ENCODE results near the gene SLC5A5. TPM values are rescaled to one million over a fixed set of nuclear protein-coding genes. Genes with fewer than 3 reads are reported as not detected.
"Not testable (repeated sequence)": the region's sequence is repeated elsewhere in the genome, so short reads cannot be mapped to it uniquely, and the experiment has no call there.

SLC5A5 gene
- total RNA-seq, 2 experiments from 2014 or later = 1.0 to 1.3 TPM

GRCh38 chr19:17873786-17874757 lies 2.3 kb downstream of the SLC5A5 start:
- DNase-seq (peak; percentile 89), ATAC-seq (peak; percentile 83)
- Mint-ChIP-seq H3K4me3 (peak overlapping the region; percentile 78), H3K4me1 (peaks cover 17% of the 10 kb centered on the region), H3K27me3 (no peaks in the 10 kb centered on the region), H3K9me3 (ENCODE audit: low read depth) (no peaks in the 10 kb centered on the region), H3K36me3 (ENCODE audit: low read depth) (no peaks in the 10 kb centered on the region), H3K27ac (peak overlapping the region; percentile 25)
- POLR2A ChIA-PET = no interaction called here
- intact Hi-C loops (cut with DNase I, micrococcal nuclease) = loop anchor here (1.0 to 5.0 kb wide), 6 partner anchors 15 to 123 kb away; partner anchors contain the start of gene RPL18A (in 1 of the 2)
- CTCF ChIA-PET = interaction anchor here (0.7 to 0.9 kb wide), 2 partner anchors 14 to 71 kb away, joined by 3 read pairs; partner anchors contain the start of gene RPL18A

- no peak overlapping the region for H3K4me3 Mint-ChIP-seq
Measured at GRCh38 chr19:17874758-17875135, 3.0 kb downstream of the SLC5A5 start.

GRCh38 chr19:17877696-17878095 lies 6.0 kb downstream of the SLC5A5 start:
- no peak for ATAC-seq
- Mint-ChIP-seq H3K9me3 (ENCODE audit: low read depth) (no peaks in the 10 kb centered on the region), H3K27me3 (no peaks in the 10 kb centered on the region), H3K4me3 (no peak overlapping the region), H3K36me3 (ENCODE audit: low read depth) (no peaks in the 10 kb centered on the region), H3K4me1 (peaks cover 12% of the 10 kb centered on the region), H3K27ac (no peak overlapping the region)
- intact Hi-C loops (cut with DNase I, micrococcal nuclease) = no loop called here
- CTCF ChIA-PET = interaction anchor here (0.6 kb wide), 1 partner anchor 171 kb away, joined by 3 read pairs; no protein-coding TSS in a partner anchor
- DNase-seq = no peak
- POLR2A ChIA-PET = no interaction called here

More at GRCh38 chr19:17874758-17875135, 3.0 kb downstream of the SLC5A5 start:
- H3K27ac Mint-ChIP-seq = no peak overlapping the region
- no peaks in the 10 kb centered on the region for H3K9me3 Mint-ChIP-seq (ENCODE audit: low read depth)
- ChIA-PET CTCF (no interaction called here), POLR2A (no interaction called here)
- H3K36me3 Mint-ChIP-seq (ENCODE audit: low read depth) = no peaks in the 10 kb centered on the region
- H3K4me1 Mint-ChIP-seq = peaks cover 17% of the 10 kb centered on the region
- H3K27me3 Mint-ChIP-seq = no peaks in the 10 kb centered on the region
- intact Hi-C loops (cut with DNase I, micrococcal nuclease) = loop anchor here (1.0 to 5.0 kb wide), 6 partner anchors 15 to 123 kb away; partner anchors contain the start of gene RPL18A (in 1 of the 2)
- ATAC-seq = no peak
- DNase-seq = no peak

GRCh38 chr19:17879466-17879865 lies 7.7 kb downstream of the SLC5A5 start:
- ChIA-PET CTCF (no interaction called here), POLR2A (no interaction called here)
- no peaks in the 10 kb centered on the region for H3K36me3 Mint-ChIP-seq (ENCODE audit: low read depth)
- ATAC-seq (no peak), DNase-seq (no peak)
- no peaks in the 10 kb centered on the region for H3K27me3 Mint-ChIP-seq
- no peaks in the 10 kb centered on the region for H3K9me3 Mint-ChIP-seq (ENCODE audit: low read depth)
- H3K4me3 Mint-ChIP-seq = no peak overlapping the region
- no peak overlapping the region for H3K27ac Mint-ChIP-seq
- peaks cover 1% of the 10 kb centered on the region for H3K4me1 Mint-ChIP-seq
- intact Hi-C loops (cut with DNase I, micrococcal nuclease) = no loop called here

GRCh38 chr19:17881701-17882100 lies 10.0 kb downstream of the SLC5A5 start:
- H3K4me1 Mint-ChIP-seq = no peaks in the 10 kb centered on the region
- no peak overlapping the region for H3K27ac Mint-ChIP-seq
- H3K4me3 Mint-ChIP-seq = no peak overlapping the region
- no peaks in the 10 kb centered on the region for H3K36me3 Mint-ChIP-seq (ENCODE audit: low read depth)
- no peaks in the 10 kb centered on the region for H3K27me3 Mint-ChIP-seq
- intact Hi-C loops (cut with DNase I, micrococcal nuclease) = no loop called here
- POLR2A ChIA-PET = no interaction called here
- no peaks in the 10 kb centered on the region for H3K9me3 Mint-ChIP-seq (ENCODE audit: low read depth)
- ATAC-seq = no peak
- no peak for DNase-seq
- CTCF ChIA-PET = no interaction called here

GRCh38 chr19:17883627-17884410 lies 12.1 kb downstream of the SLC5A5 start:
- intact Hi-C loops (cut with DNase I, micrococcal nuclease) = no loop called here
- no peaks in the 10 kb centered on the region for H3K27me3 Mint-ChIP-seq
- ChIA-PET POLR2A (interaction anchor here (0.6 kb wide), 2 partner anchors 13 to 101 kb away, joined by 3 read pairs; no protein-coding TSS in a partner anchor), CTCF (interaction anchor here (0.7 kb wide), 1 partner anchor 49 kb away, joined by 3 read pairs; the partner anchor contains the start of gene CCDC124)
- no peaks in the 10 kb centered on the region for H3K9me3 Mint-ChIP-seq (ENCODE audit: low read depth)
- no peak for ATAC-seq
- no peak overlapping the region for H3K4me3 Mint-ChIP-seq
- no peak for DNase-seq
- no peak overlapping the region for H3K27ac Mint-ChIP-seq
- H3K36me3 Mint-ChIP-seq (ENCODE audit: low read depth) = no peaks in the 10 kb centered on the region
- H3K4me1 Mint-ChIP-seq = no peaks in the 10 kb centered on the region

- Mint-ChIP-seq H3K27ac (no peak overlapping the region), H3K4me3 (no peak overlapping the region), H3K4me1 (no peaks in the 10 kb centered on the region), H3K9me3 (ENCODE audit: low read depth) (no peaks in the 10 kb centered on the region), H3K36me3 (ENCODE audit: low read depth) (no peaks in the 10 kb centered on the region), H3K27me3 (no peaks in the 10 kb centered on the region)
- intact Hi-C loops (cut with DNase I, micrococcal nuclease) = no loop called here
- POLR2A ChIA-PET = no interaction called here
- no peak for DNase-seq
- ATAC-seq = no peak
- CTCF ChIA-PET = no interaction called here
Measured at GRCh38 chr19:17886515-17886914, 14.8 kb downstream of the SLC5A5 start.

- H3K27ac Mint-ChIP-seq; H3K27me3 Mint-ChIP-seq; H3K4me1 Mint-ChIP-seq; POLR2A ChIA-PET; CTCF ChIA-PET; DNase-seq; intact Hi-C loops (cut with DNase I, micrococcal nuclease); H3K9me3 Mint-ChIP-seq (ENCODE audit: low read depth); H3K4me3 Mint-ChIP-seq; ATAC-seq; H3K36me3 Mint-ChIP-seq (ENCODE audit: low read depth): not testable (repeated sequence)
Measured at GRCh38 chr19:17887221-17887620, 15.5 kb downstream of the SLC5A5 start.

- Mint-ChIP-seq H3K27ac (no peak overlapping the region), H3K4me1 (no peaks in the 10 kb centered on the region), H3K9me3 (ENCODE audit: low read depth) (no peaks in the 10 kb centered on the region), H3K36me3 (ENCODE audit: low read depth) (no peaks in the 10 kb centered on the region), H3K4me3 (no peak overlapping the region), H3K27me3 (no peaks in the 10 kb centered on the region)
- DNase-seq (no peak), ATAC-seq (no peak)
- POLR2A ChIA-PET = no interaction called here
- CTCF ChIA-PET = no interaction called here
- intact Hi-C loops (cut with DNase I, micrococcal nuclease) = no loop called here
Measured at GRCh38 chr19:17888260-17888659, 16.5 kb downstream of the SLC5A5 start.

GRCh38 chr19:17889609-17890214 lies 18.0 kb downstream of the SLC5A5 start:
- no peak for ATAC-seq
- Mint-ChIP-seq H3K27me3 (no peaks in the 10 kb centered on the region), H3K27ac (no peak overlapping the region), H3K4me3 (no peak overlapping the region), H3K9me3 (ENCODE audit: low read depth) (no peaks in the 10 kb centered on the region), H3K4me1 (no peaks in the 10 kb centered on the region), H3K36me3 (ENCODE audit: low read depth) (no peaks in the 10 kb centered on the region)
- ChIA-PET POLR2A (no interaction called here), CTCF (interaction anchor here (1.0 to 1.2 kb wide), 2 partner anchors 48 to 107 kb away, joined by 3 read pairs; no protein-coding TSS in a partner anchor)
- peak; percentile 45 for DNase-seq
- intact Hi-C loops (cut with DNase I, micrococcal nuclease) = no loop called here

GRCh38 chr19:17893766-17894165 lies 22.0 kb downstream of the SLC5A5 start:
- H3K27ac Mint-ChIP-seq = no peak overlapping the region
- no peak overlapping the region for H3K4me3 Mint-ChIP-seq
- H3K27me3 Mint-ChIP-seq = no peaks in the 10 kb centered on the region
- ChIA-PET POLR2A (no interaction called here), CTCF (no interaction called here)
- no peaks in the 10 kb centered on the region for H3K4me1 Mint-ChIP-seq
- DNase-seq (no peak), ATAC-seq (no peak)
- no peaks in the 10 kb centered on the region for H3K36me3 Mint-ChIP-seq (ENCODE audit: low read depth)
- intact Hi-C loops (cut with DNase I, micrococcal nuclease) = no loop called here
- no peaks in the 10 kb centered on the region for H3K9me3 Mint-ChIP-seq (ENCODE audit: low read depth)
